Activated CD8-positive, alpha-beta T cell treated with anti-CD3 and anti-CD28 coated beads for 36 hours (primary cell): Measurements from ENCODE around the gene EXOSC2. TPM values are rescaled to one million over a fixed set of nuclear protein-coding genes. Genes with fewer than 3 reads are reported as not detected.
A peak's percentile ranks its signal among the peaks of the same experiment; 100 is the strongest.

Experiments
- ATAC-seq: fragments of 200-7000 bp; cut with Tn5 transposase; one replicate; pipeline ENCODE4 v1.10.0; 2021; ENCODE audit warnings: mild to moderate bottlenecking, moderate library complexity
- CTCF ChIA-PET: fragments of 350-600 bp; sonication (Branson Sonifier 250); formaldehyde crosslinking; loops from one replicate; lab custom pipeline; 2021; ENCODE audit warnings: antibody characterized with exemption; lab: Charles Lee
- POLR2A ChIA-PET: fragments of 350-600 bp; sonication (Branson Sonifier 250); formaldehyde crosslinking; loops from one replicate; lab custom pipeline; 2021; ENCODE audit warnings: antibody characterized with exemption; lab: Charles Lee
- DNase-seq: peaks from one replicate; pipeline ENCODE4 v3.0.0-alpha.2; 2020
- H3K27ac Mint-ChIP-seq: one replicate; pipeline ENCODE4 v1.8.0; 2021; ENCODE audit warnings: mild to moderate bottlenecking, mixed read lengths
- H3K27me3 Mint-ChIP-seq: one replicate; pipeline ENCODE4 v1.8.0; 2021; ENCODE audit warnings: mixed read lengths
- H3K36me3 Mint-ChIP-seq: one replicate; pipeline ENCODE4 v1.8.0; 2021; ENCODE audit warnings: low read depth, mixed read lengths
- H3K4me1 Mint-ChIP-seq: one replicate; pipeline ENCODE4 v1.8.0; 2021; ENCODE audit warnings: low read depth, mixed read lengths
- H3K4me3 Mint-ChIP-seq: one replicate; pipeline ENCODE4 v1.8.0; 2021; ENCODE audit warnings: mild to moderate bottlenecking, moderate library complexity, mixed read lengths
- H3K9me3 Mint-ChIP-seq: one replicate; pipeline ENCODE4 v1.8.0; 2021; ENCODE audit warnings: mixed read lengths
- CTCF ChIP-seq: fragments of 200-600 bp; IDR thresholded peaks from one replicate; pipeline ENCODE4 v1.8.0; 2022; ENCODE audit warnings: antibody characterized with exemption, mild to moderate bottlenecking
- intact Hi-C: fragments of 100-400 bp; cut with micrococcal nuclease; formaldehyde crosslinking; loops from one replicate; pipeline ENCODE4 v1.10.0; 2022
- total RNA-seq, 2 experiments: library from RNA; stranded (reverse); gene quantifications; one replicate each; pipeline ENCODE4 v1.2.3, GENCODE V29; 2021

Gene EXOSC2
- total RNA-seq, 2 experiments from 2014 or later = 82.1 to 82.5 TPM

- DNase-seq (no peak), ATAC-seq (no peak)
- Mint-ChIP-seq H3K4me1 (peaks cover 20% of the 10 kb centered on the region), H3K36me3 (no peaks in the 10 kb centered on the region), H3K27me3 (peaks cover 65% of the 10 kb centered on the region), H3K9me3 (no peaks in the 10 kb centered on the region), H3K4me3 (no peak overlapping the region), H3K27ac (no peak overlapping the region)
- POLR2A ChIA-PET = interaction anchor here (0.6 kb wide), 1 partner anchor 47 kb away, joined by 3 read pairs; no protein-coding TSS in a partner anchor
- TF ChIP-seq CTCF = no peak
- CTCF ChIA-PET = interaction anchor here (2.7 kb wide), 1 partner anchor 18 kb away, joined by 9 read pairs; no protein-coding TSS in a partner anchor
- intact Hi-C loops = no loop called here
These were observed 29.7 kb upstream of the EXOSC2 start for GRCh38 chr9:130663977-130664250.

- Mint-ChIP-seq H3K4me1 (peaks cover 20% of the 10 kb centered on the region), H3K9me3 (no peaks in the 10 kb centered on the region), H3K4me3 (no peak within 1 kb of the TSS), H3K27me3 (peaks cover 62% of the 10 kb centered on the region), H3K27ac (no peak within 1 kb of the TSS), H3K36me3 (no peaks in the 10 kb centered on the region)
- TF ChIP-seq CTCF = no peak
- ChIA-PET CTCF (interaction anchor here (0.8 to 2.7 kb wide), 2 partner anchors 18 to 20 kb away, joined by 3 to 9 read pairs; no protein-coding TSS in a partner anchor), POLR2A (interaction anchor here (1.4 kb wide), 1 partner anchor 18 kb away, joined by 3 read pairs; no protein-coding TSS in a partner anchor)
- DNase-seq = no peak
- intact Hi-C loops = no loop called here
- ATAC-seq = no peak
These were observed 29.1 kb upstream of the EXOSC2 start, which contains the start of gene PRDM12 for GRCh38 chr9:130664251-130665028. TSS of gene PRDM12 (plus strand) at chr9:130664594. CDS start at chr9:130664654, 60 bp downstream.

GRCh38 chr9:130665029-130665430 lies 28.6 kb upstream of the EXOSC2 start:
- intact Hi-C loops = no loop called here
- H3K27me3 Mint-ChIP-seq = peaks cover 59% of the 10 kb centered on the region
- H3K27ac Mint-ChIP-seq = no peak overlapping the region
- no peaks in the 10 kb centered on the region for H3K36me3 Mint-ChIP-seq
- H3K4me3 Mint-ChIP-seq = no peak overlapping the region
- H3K4me1 Mint-ChIP-seq = peaks cover 18% of the 10 kb centered on the region
- no peak for DNase-seq
- no peak for TF ChIP-seq CTCF
- H3K9me3 Mint-ChIP-seq = no peaks in the 10 kb centered on the region
- CTCF ChIA-PET = interaction anchor here (0.8 to 2.7 kb wide), 3 partner anchors 17 to 205 kb away, joined by 3 to 9 read pairs (median 3); no protein-coding TSS in a partner anchor
- POLR2A ChIA-PET = interaction anchor here (1.4 kb wide), 1 partner anchor 17 kb away, joined by 3 read pairs; no protein-coding TSS in a partner anchor
- no peak for ATAC-seq

- Mint-ChIP-seq H3K4me3 (no peak overlapping the region), H3K27me3 (peaks cover 58% of the 10 kb centered on the region), H3K36me3 (no peaks in the 10 kb centered on the region), H3K9me3 (no peaks in the 10 kb centered on the region), H3K4me1 (peaks cover 18% of the 10 kb centered on the region), H3K27ac (no peak overlapping the region)
- peak; percentile 40 for ATAC-seq
- ChIA-PET POLR2A (interaction anchor here (1.4 kb wide), 1 partner anchor 16 kb away, joined by 3 read pairs; no protein-coding TSS in a partner anchor), CTCF (interaction anchor here (0.8 to 2.7 kb wide), 3 partner anchors 16 to 205 kb away, joined by 3 to 9 read pairs (median 3); no protein-coding TSS in a partner anchor)
- peak; percentile 27 for DNase-seq
- intact Hi-C loops = no loop called here
- TF ChIP-seq CTCF = no peak
These were observed 27.9 kb upstream of the EXOSC2 start for GRCh38 chr9:130665431-130666392.
